NCI-H146 treated with DMSO at 0.1 percent for 48 hours (cell line): ENCODE data around the gene UNC50.
"Not testable (repeated sequence)": the region's sequence is repeated elsewhere in the genome, so short reads cannot be mapped to it uniquely, and the experiment has no call there.

ENCODE experiments used
- DNase-seq: peaks from one replicate; lab custom pipeline; 2025; ENCODE audit not compliant: unreplicated experiment; lab: John Stamatoyannopoulos, UW

UNC50 gene

GRCh38 chr2:98608962-98609604, 694 bp downstream of the UNC50 start:
- DNase-seq, result no peak

GRCh38 chr2:98614024-98614739, 5.8 kb downstream of the UNC50 start:
- no peak for DNase-seq

GRCh38 chr2:98615481-98615880, 7.1 kb downstream of the UNC50 start:
- no peak for DNase-seq

GRCh38 chr2:98617149-98617548, 8.8 kb downstream of the UNC50 start:
- DNase-seq, result no peak

DNA sequence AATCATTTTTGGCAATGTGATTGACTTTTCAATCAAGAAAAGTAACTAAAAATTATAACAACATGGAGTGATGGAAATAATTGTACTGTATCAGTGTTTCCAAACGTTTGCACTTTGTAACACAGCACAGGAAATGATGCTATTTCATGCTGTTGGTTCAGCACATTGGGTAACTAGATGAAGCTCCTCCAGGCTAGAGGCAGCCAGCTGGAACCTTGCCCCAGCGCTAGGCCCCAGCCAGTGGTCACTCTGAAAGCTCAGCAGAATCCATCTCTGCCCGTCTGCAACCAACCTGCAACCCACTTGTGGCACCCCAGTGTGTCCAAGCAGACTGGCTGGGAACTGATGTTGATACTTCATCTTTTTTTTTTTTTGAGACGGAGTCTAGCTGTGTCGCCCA, 15.3 kb downstream of the UNC50 start:
- DNase-seq, result no peak

DNA sequence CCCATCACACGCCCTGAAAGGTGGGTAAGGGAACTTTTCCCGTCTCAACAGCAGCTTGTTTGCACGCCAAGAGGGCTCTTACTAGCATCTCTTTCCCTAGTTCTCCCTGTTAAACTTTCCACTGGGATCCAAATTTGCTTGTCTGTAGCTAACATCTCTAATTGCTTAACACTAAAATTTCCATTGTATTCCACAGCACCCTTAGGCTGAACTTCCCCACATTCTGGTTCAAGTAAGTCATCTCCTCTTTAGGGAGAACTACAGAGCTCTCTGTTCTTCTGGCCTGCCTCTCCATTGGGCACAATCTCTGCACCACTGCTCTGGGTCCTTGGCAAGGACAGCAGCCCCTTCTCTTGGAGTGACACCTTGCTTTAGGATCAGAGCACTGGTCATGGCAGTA, 24.0 kb downstream of the UNC50 start:
- no peak for DNase-seq

GRCh38 chr2:98634406-98635092, 26.2 kb downstream of the UNC50 start:
- no peak for DNase-seq

GRCh38 chr2:98637401-98638147, 29.2 kb downstream of the UNC50 start:
- no peak for DNase-seq

DNA sequence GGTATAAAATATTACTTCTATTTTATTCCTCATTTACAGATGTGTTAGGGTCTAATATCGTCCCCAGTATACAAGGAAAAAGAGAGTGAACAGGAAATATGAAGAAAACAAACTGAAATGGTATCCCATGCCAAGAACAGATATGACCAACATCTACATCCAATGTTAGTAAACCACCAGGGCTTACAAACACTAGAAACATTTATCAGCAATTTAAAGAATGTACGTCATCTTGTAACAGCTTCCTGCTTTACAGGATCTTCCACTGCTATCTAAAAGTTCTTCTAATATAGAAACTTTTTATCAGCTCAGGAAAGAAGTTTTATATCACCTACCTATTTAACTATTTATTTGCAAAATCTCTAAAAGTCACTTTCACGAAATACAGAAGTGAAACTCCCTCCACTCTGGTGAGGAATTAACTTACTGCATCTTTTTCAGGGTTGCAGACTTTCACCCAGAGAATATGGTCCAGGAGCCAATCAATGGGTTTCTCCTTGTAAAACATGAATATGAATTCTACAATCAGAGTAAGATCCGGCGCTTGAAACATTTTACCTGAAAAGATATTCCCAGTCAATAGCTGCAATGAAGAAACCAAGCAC, 35.2 kb downstream of the UNC50 start:
- no peak for DNase-seq

GRCh38 chr2:98647636-98648035, 39.2 kb downstream of the UNC50 start:
- no peak for DNase-seq

GRCh38 chr2:98648451-98648850, 40.1 kb downstream of the UNC50 start:
- DNase-seq, result no peak

- DNase-seq, result peak; percentile 69
These were observed 41.0 kb downstream of the UNC50 start for GRCh38 chr2:98649135-98649991.

DNA sequence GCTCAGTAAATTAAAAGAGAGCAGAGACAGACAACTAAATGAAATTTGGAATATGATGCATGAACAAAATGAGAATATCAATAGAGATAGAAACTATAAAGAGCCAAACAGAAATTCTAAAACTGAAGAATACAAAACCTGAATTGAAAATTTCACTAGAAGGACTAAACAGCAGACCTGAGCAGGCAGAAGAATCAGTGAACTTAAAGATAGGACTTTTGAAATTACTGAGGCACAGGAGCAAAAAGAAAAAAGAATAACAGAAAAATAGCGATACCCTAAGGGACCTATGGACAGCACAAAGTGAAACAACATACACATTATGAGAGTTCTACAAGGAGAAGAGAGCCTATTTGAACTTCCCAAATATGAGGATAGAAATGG, 41.6 kb downstream of the UNC50 start:
- no peak for DNase-seq

GRCh38 chr2:98650998-98651397, 42.6 kb downstream of the UNC50 start:
- no peak for DNase-seq

DNA sequence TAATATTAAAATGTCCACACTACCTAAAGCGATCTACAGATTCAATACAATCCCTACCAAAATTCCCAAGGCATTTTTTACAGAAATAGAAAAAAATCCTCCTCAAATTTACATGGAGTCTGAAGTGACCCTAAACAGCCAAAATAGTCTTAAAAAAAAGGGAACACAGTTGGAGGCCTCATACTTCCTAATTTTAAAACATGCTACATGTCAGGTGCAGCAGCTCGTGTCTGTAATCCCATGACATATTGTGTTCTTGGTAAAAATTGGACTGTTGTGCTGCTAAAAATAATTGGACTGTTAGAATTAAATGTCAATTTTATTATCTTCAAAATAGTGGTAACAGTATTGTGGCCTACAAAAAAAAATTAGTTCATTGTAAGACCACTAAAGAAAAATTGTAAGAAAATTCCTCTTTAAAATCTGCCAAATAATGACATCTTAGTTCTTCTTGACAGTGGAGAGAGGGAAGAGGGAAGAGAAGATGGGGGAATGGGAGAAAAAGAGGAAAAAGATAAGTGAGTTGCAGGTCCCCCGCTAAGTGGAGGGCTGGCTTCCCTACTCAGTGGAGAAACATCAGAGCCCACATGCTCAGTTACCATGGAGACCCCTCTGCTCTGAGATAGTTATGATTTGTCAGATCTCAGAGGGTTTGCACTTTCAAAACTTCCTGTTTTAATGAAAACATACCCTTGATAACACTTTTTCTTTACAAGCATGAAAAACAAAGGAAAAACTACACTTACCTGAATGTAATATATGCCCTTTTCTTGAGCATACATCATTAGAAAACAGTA, 46.5 kb downstream of the UNC50 start:
- no peak for DNase-seq

- no peak for DNase-seq
These were observed 48.4 kb downstream of the UNC50 start for GRCh38 chr2:98656800-98657199.

- no peak for DNase-seq
These were observed 50.6 kb downstream of the UNC50 start for GRCh38 chr2:98658816-98659490.

DNA sequence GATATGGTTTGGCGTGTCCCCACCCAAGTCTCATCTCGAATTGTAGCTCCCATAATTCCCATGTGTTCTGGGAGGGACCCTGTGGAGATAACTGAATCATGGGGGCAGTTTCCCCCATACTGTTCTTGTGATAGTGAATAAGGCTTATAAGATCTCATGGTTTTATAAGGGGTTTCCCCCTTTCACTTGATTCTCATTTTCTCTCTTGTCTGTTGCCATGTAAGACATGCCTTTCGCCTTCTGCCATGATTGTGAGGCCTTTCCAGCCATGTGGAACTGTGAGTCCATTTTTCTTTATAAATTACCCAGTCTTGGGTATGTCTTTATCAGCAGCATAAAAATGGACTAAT, 51.1 kb downstream of the UNC50 start:
- DNase-seq, result not testable (repeated sequence)

GRCh38 chr2:98663511-98664090, 55.2 kb downstream of the UNC50 start:
- no peak for DNase-seq
